Left renal pelvis (tissue), 4 donors: ENCODE data around the gene MARS1. TPM values are rescaled to one million over a fixed set of nuclear protein-coding genes. Genes with fewer than 3 reads are reported as not detected.

ENCODE experiments used
- DNase-seq, 4 donors: peaks; one replicate each; pipeline ENCODE4 v3.0.0-alpha.2; 2013; ENCODE audit warnings: low read depth in 4 of 4, low spot score in 3 of 4
- polyA plus RNA-seq, 4 donors: library from polyadenylated mRNA; unstranded; fragments of 120-200 nt; gene quantifications; one replicate each; pipeline ENCODE4 v1.2.1, GENCODE V29; 2013; ENCODE audit not compliant: insufficient read length in 4 of 4

MARS1 gene
- polyA plus RNA-seq, 4 donors, result 94.7 to 164 (median 118) TPM

GRCh38 chr12:57470970-57471656 lies 16.8 kb upstream of the MARS1 start:
- DNase-seq, result no peak

- no peak for DNase-seq
Observed at GRCh38 chr12:57471661-57472060, 16.2 kb upstream of the MARS1 start.

- DNase-seq, result no peak
Observed at GRCh38 chr12:57472391-57472790, 15.5 kb upstream of the MARS1 start.

- no peak for DNase-seq
Observed at GRCh38 chr12:57473392-57473791, 14.5 kb upstream of the MARS1 start.

- no peak for DNase-seq
Observed at GRCh38 chr12:57473886-57474285, 14.0 kb upstream of the MARS1 start.

GRCh38 chr12:57474430-57474829 lies 13.4 kb upstream of the MARS1 start:
- DNase-seq, result no peak

- DNase-seq, result no peak
Observed at GRCh38 chr12:57474862-57475261, 13.0 kb upstream of the MARS1 start.

- no peak for DNase-seq
Observed at GRCh38 chr12:57475271-57476161, 12.4 kb upstream of the MARS1 start.

- DNase-seq, result no peak
Observed at GRCh38 chr12:57476162-57476992, 11.5 kb upstream of the MARS1 start.

GRCh38 chr12:57476993-57477709 lies 10.7 kb upstream of the MARS1 start:
- DNase-seq, result no peak

- no peak for DNase-seq
Observed at GRCh38 chr12:57477710-57478681, 9.9 kb upstream of the MARS1 start.

GRCh38 chr12:57479043-57479375 lies 8.9 kb upstream of the MARS1 start:
- DNase-seq, result no peak

- DNase-seq, result no peak
Observed at GRCh38 chr12:57479376-57480115, 8.3 kb upstream of the MARS1 start, which contains the start of gene ARHGAP9. Gene ARHGAP9, minus strand, starts transcription at chr12:57479866. Its CDS starts 460 bp downstream, at chr12:57479406.

- DNase-seq, result no peak
Observed at GRCh38 chr12:57481671-57482070, 6.2 kb upstream of the MARS1 start.

GRCh38 chr12:57483466-57483865 lies 4.4 kb upstream of the MARS1 start:
- no peak for DNase-seq

GRCh38 chr12:57485695-57486094 lies 2.2 kb upstream of the MARS1 start:
- DNase-seq, result no peak

- no peak for DNase-seq
Observed at GRCh38 chr12:57487055-57487596, 742 bp upstream of the MARS1 start.

GRCh38 chr12:57488402-57489156 lies 711 bp downstream of the MARS1 start:
- DNase-seq, result no peak
